Memory B cell (primary cell): ENCODE data around the gene ARHGAP6.

ENCODE experiments used
- ATAC-seq: fragments of 150-1000 bp; cut with Tn5 transposase; 2 replicates; pipeline ENCODE4 v1.10.0; 2021; ENCODE audit warnings: low read depth, mild to moderate bottlenecking, moderate library complexity
- DNase-seq, 2 donors: peaks; one replicate each; pipeline ENCODE4 v3.0.0; 2022; ENCODE audit warnings: low spot score in 2 of 2
- H3K27ac Mint-ChIP-seq: one replicate; pipeline ENCODE4 v1.8.0; 2022; ENCODE audit warnings: mild to moderate bottlenecking, moderate library complexity, mixed read lengths
- H3K27me3 Mint-ChIP-seq: one replicate; pipeline ENCODE4 v1.8.0; 2022; ENCODE audit warnings: mixed read lengths
- H3K36me3 Mint-ChIP-seq: one replicate; pipeline ENCODE4 v1.8.0; 2022; ENCODE audit warnings: mild to moderate bottlenecking, mixed read lengths
- H3K4me1 Mint-ChIP-seq: one replicate; pipeline ENCODE4 v1.8.0; 2022; ENCODE audit warnings: mixed read lengths
- H3K4me3 Mint-ChIP-seq: one replicate; pipeline ENCODE4 v1.8.0; 2022; ENCODE audit warnings: mild to moderate bottlenecking, moderate library complexity, mixed read lengths
- H3K9me3 Mint-ChIP-seq: one replicate; pipeline ENCODE4 v1.8.0; 2022; ENCODE audit warnings: mixed read lengths

Gene ARHGAP6

DNA sequence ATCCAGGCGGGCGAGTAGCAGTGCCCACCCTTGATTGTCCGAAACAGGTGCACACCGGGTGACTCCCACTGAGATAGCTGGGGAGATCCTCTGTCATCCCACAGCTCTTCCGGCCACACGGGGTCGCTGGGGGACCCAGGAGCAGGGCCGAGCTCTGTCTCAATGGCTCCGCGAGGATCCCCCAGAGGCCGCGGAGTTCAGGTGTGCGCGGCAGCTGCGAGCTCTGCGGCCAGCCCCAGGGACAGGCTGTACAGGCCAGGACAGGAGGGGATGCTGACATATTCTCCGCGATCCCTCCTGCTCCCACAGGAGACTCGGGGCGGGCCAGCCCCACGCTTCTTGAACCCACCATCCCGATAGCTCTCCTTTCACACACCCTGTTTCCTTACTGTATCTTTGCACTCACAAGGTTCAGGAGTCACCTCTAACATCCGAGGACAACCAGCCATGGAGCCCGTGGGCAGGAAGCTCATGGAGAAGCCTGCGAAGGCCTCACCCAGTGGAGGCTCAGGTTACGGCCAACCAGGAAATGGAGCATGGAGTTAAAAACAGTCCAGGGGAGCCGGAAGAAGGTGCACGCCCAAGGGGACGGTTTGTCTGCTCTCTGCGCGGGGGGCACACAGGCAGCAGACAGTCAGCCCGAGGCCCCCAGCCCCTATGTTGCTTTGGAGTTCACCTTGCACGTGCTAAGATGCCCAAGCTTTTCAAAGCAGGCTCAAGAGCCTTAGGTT is 450.4 kb downstream of the ARHGAP6 start:
- Mint-ChIP-seq H3K27me3 (no peaks in the 10 kb centered on the region), H3K4me3 (no peak overlapping the region), H3K36me3 (no peaks in the 10 kb centered on the region), H3K27ac (no peak overlapping the region), H3K4me1 (no peaks in the 10 kb centered on the region), H3K9me3 (peaks cover 2% of the 10 kb centered on the region)
- ATAC-seq (peak; percentile 17), DNase-seq (no peak)

DNA sequence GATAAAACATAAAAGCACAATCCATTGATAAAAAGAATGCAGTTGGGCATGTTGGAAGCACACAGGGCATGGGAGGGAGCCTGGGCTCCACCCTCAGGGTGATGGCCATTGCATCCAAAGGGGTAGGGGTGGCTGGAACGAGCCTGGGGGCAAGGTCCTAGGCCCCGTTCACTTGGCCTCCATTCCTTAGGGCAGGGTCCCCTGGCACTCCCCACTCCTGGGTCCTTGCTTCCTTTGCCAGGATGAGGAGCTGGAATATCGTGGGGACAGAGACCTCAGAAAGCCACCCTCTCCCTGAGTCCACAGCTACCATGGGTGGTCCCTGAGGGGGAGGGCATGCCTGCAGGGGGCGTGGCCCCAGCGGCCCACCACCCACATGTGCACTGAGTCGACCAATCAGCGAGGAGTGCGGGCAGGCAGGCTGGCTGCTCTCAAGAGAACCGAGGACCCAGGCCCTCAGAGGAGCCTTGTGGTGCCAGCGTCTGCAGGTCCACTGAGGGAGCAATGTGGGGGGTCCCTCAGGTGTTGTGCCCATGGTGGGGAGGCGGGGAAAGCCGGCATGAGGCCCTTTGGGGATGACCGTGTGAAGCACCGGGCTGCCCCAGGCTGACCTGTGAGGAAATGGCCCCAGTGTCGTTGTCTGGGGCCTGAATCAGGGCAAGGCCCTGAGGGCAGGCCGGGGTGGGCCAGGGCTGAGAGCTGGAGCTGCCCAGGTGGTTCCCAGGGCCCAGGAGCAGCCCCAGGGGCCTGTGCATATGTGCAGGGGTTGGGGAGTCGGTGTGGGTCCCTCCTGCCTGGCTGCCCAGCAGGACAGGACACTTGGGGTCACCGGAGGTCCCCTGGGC is 451.2 kb downstream of the ARHGAP6 start:
- Mint-ChIP-seq H3K27me3 (no peaks in the 10 kb centered on the region), H3K4me1 (no peaks in the 10 kb centered on the region), H3K27ac (no peak overlapping the region), H3K36me3 (no peaks in the 10 kb centered on the region), H3K4me3 (no peak overlapping the region), H3K9me3 (peaks cover 2% of the 10 kb centered on the region)
- no peak for ATAC-seq
- DNase-seq: no peak

- ATAC-seq: no peak
- H3K27me3 Mint-ChIP-seq: no peaks in the 10 kb centered on the region
- H3K4me1 Mint-ChIP-seq: no peaks in the 10 kb centered on the region
- no peaks in the 10 kb centered on the region for H3K36me3 Mint-ChIP-seq
- DNase-seq: no peak
- H3K27ac Mint-ChIP-seq: no peak overlapping the region
- peaks cover 2% of the 10 kb centered on the region for H3K9me3 Mint-ChIP-seq
- H3K4me3 Mint-ChIP-seq: no peak overlapping the region
Observed at GRCh38 chrX:11212741-11213140, 453.0 kb downstream of the ARHGAP6 start.

DNA sequence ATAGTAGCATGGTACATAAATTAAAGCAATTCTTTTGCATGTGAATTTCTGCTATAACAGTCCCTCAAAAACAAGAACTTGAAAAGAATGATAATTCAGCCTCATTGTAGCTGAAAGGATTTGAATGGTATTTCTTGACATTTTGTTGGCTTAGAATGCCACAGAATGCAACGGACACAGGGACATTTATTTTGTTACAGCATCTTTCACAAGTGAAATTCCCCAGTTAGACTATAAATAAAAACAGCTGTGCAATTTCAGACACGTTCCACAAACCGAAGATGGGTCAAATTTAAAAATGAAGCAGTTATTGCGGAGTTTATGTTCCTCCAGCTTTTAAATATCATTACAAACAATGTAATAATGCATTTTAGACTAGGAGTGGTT is 455.3 kb downstream of the ARHGAP6 start:
- DNase-seq (no peak), ATAC-seq (no peak)
- Mint-ChIP-seq H3K36me3 (no peaks in the 10 kb centered on the region), H3K27me3 (no peaks in the 10 kb centered on the region), H3K27ac (no peak overlapping the region), H3K4me3 (no peak overlapping the region), H3K9me3 (peaks cover 2% of the 10 kb centered on the region), H3K4me1 (no peaks in the 10 kb centered on the region)

GRCh38 chrX:11209798-11210414 is 455.8 kb downstream of the ARHGAP6 start:
- H3K4me3 Mint-ChIP-seq: no peak overlapping the region
- H3K27me3 Mint-ChIP-seq: no peaks in the 10 kb centered on the region
- peaks cover 2% of the 10 kb centered on the region for H3K9me3 Mint-ChIP-seq
- no peak for DNase-seq
- no peak for ATAC-seq
- H3K36me3 Mint-ChIP-seq: no peaks in the 10 kb centered on the region
- H3K4me1 Mint-ChIP-seq: no peaks in the 10 kb centered on the region
- H3K27ac Mint-ChIP-seq: no peak overlapping the region

DNA sequence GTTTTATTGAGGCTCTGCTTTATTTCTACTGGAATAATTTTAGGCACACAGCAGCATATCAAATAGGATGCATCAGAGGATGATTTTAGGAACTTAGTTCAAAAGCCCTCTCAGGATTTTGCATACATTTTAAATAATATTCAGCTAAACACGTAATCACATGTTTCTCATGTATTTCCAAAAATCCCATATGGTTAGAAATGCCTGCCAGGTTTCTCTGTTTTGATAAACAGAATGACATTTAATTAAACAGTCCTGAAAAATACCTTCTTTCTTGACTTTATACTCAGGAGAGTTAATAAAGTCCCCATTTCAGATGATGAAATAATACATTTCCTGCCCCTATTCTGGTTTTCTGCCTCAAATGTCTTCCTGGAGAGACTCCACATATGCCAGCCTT is 459.0 kb downstream of the ARHGAP6 start:
- Mint-ChIP-seq H3K27me3 (no peaks in the 10 kb centered on the region), H3K4me3 (no peak overlapping the region), H3K9me3 (no peaks in the 10 kb centered on the region), H3K27ac (no peak overlapping the region), H3K4me1 (peaks cover 11% of the 10 kb centered on the region), H3K36me3 (no peaks in the 10 kb centered on the region)
- no peak for ATAC-seq
- DNase-seq: no peak

GRCh38 chrX:11205796-11206195 is 459.9 kb downstream of the ARHGAP6 start:
- no peak for ATAC-seq
- H3K36me3 Mint-ChIP-seq: no peaks in the 10 kb centered on the region
- H3K4me1 Mint-ChIP-seq: peaks cover 11% of the 10 kb centered on the region
- H3K27ac Mint-ChIP-seq: no peak overlapping the region
- no peaks in the 10 kb centered on the region for H3K9me3 Mint-ChIP-seq
- H3K4me3 Mint-ChIP-seq: no peak overlapping the region
- no peak for DNase-seq
- H3K27me3 Mint-ChIP-seq: no peaks in the 10 kb centered on the region

GRCh38 chrX:11197671-11198070 is 468.0 kb downstream of the ARHGAP6 start:
- no peaks in the 10 kb centered on the region for H3K36me3 Mint-ChIP-seq
- no peak overlapping the region for H3K27ac Mint-ChIP-seq
- no peaks in the 10 kb centered on the region for H3K27me3 Mint-ChIP-seq
- no peaks in the 10 kb centered on the region for H3K9me3 Mint-ChIP-seq
- H3K4me3 Mint-ChIP-seq: no peak overlapping the region
- H3K4me1 Mint-ChIP-seq: no peaks in the 10 kb centered on the region
- ATAC-seq (no peak), DNase-seq (no peak)

DNA sequence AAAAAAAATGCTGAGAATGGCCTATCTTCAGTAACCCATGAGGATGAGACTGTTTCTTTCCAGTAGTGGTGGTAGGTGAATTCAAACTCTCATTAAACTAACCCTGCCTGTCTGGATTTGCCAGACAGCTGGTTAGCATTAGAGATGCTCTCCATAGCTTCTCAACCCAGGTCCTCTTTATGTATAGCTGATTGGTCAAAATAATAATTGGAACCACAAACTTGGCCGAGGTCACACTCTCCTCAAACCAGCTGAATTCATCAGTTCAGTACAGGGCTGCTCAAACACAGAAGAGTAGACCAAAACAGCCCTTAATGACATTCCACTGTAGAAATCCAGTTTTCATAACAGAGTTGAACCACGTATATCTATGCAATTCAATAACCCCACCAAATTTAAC is 469.2 kb downstream of the ARHGAP6 start:
- no peak for DNase-seq
- Mint-ChIP-seq H3K9me3 (no peaks in the 10 kb centered on the region), H3K4me1 (no peaks in the 10 kb centered on the region), H3K27ac (no peak overlapping the region), H3K4me3 (no peak overlapping the region), H3K36me3 (no peaks in the 10 kb centered on the region), H3K27me3 (no peaks in the 10 kb centered on the region)
- no peak for ATAC-seq

GRCh38 chrX:11193035-11193469 is 472.7 kb downstream of the ARHGAP6 start:
- Mint-ChIP-seq H3K27me3 (no peaks in the 10 kb centered on the region), H3K4me3 (no peak overlapping the region), H3K36me3 (peaks cover 2% of the 10 kb centered on the region), H3K27ac (peak overlapping the region; percentile 55), H3K9me3 (no peaks in the 10 kb centered on the region), H3K4me1 (no peaks in the 10 kb centered on the region)
- ATAC-seq (no peak), DNase-seq (no peak)

GRCh38 chrX:11190745-11191510 is 474.8 kb downstream of the ARHGAP6 start:
- Mint-ChIP-seq H3K4me1 (no peaks in the 10 kb centered on the region), H3K9me3 (no peaks in the 10 kb centered on the region), H3K27me3 (no peaks in the 10 kb centered on the region), H3K36me3 (peaks cover 4% of the 10 kb centered on the region), H3K4me3 (no peak overlapping the region), H3K27ac (no peak overlapping the region)
- ATAC-seq: no peak
- DNase-seq: no peak

DNA sequence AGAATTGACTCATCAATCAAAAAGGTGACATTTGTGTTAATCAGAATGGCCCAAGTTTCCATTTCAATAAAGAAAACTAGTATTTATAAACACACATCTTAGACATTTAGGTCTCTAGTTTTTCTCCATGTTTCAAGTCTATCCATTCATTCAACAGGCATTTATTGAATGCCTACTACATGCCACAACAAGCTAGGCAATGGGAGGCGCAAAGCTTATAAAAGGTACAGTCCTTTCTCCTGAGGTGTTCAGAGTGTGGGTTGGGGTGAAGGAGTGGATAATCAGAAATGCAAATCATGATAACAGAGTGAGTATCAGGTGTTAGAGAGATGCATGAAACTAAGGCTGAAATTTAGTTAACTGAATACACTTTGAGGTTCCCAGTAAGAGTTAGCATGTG is 476.6 kb downstream of the ARHGAP6 start:
- peaks cover 5% of the 10 kb centered on the region for H3K36me3 Mint-ChIP-seq
- DNase-seq: no peak

DNA sequence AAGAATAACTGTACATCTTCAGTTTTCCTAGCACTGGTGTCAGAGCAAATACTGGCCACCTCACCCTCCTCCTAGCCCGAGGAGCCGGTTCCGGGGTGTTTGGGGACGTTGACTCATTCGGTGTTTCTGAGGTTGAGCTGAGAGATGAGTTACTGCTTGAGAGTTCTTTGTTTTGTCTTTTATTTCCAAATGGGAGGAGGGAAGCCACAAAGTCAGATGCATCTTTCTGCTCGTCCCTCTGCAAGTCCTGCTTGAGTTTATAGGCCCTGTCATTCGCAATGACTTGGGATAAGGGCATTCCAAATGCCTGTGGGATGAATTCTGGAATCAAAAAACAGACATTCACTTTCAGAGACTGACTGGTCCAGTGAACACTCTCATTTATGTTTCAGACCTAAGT is 477.1 kb downstream of the ARHGAP6 start:
- Mint-ChIP-seq H3K27ac (no peak overlapping the region), H3K4me1 (no peaks in the 10 kb centered on the region), H3K4me3 (no peak overlapping the region), H3K9me3 (no peaks in the 10 kb centered on the region), H3K36me3 (peaks cover 5% of the 10 kb centered on the region), H3K27me3 (no peaks in the 10 kb centered on the region)
- ATAC-seq (no peak), DNase-seq (no peak)

More for the DNA sequence above, 476.6 kb downstream of the ARHGAP6 start:
- Mint-ChIP-seq H3K4me1 (no peaks in the 10 kb centered on the region), H3K9me3 (no peaks in the 10 kb centered on the region), H3K4me3 (no peak overlapping the region), H3K27me3 (no peaks in the 10 kb centered on the region), H3K27ac (no peak overlapping the region)
- no peak for ATAC-seq

GRCh38 chrX:11187001-11187400 is 478.7 kb downstream of the ARHGAP6 start:
- no peak overlapping the region for H3K27ac Mint-ChIP-seq
- ATAC-seq: no peak
- H3K9me3 Mint-ChIP-seq: no peaks in the 10 kb centered on the region
- H3K4me3 Mint-ChIP-seq: no peak overlapping the region
- H3K4me1 Mint-ChIP-seq: no peaks in the 10 kb centered on the region
- no peaks in the 10 kb centered on the region for H3K27me3 Mint-ChIP-seq
- DNase-seq: no peak
- peaks cover 7% of the 10 kb centered on the region for H3K36me3 Mint-ChIP-seq
